HepG2 (cell line): ENCODE measurements around the gene ZNF207. TPM values are rescaled to one million over a fixed set of nuclear protein-coding genes. Genes with fewer than 3 reads are reported as not detected.

ENCODE experiments used
- ATF2 ChIP-seq: sonication (generic); formaldehyde crosslinking; IDR thresholded peaks from 2 replicates; pipeline ENCODE4 v1.4.0; 2020; ENCODE audit warnings: missing genetic modification reagents
- CREM ChIP-seq, 2 experiments: sonication (generic) in 1 of 2; formaldehyde crosslinking in 1 of 2; IDR thresholded peaks; 2 replicates each; pipeline versions ENCODE4 v1.4.0 to v1.6.1; 2016 to 2020; ENCODE audit warnings: antibody characterized with exemption in 1 of 2, mild to moderate bottlenecking in 1 of 2, missing genetic modification reagents in 1 of 2
- EP300 ChIP-seq, 3 experiments: sonication (generic) in 1 of 3; formaldehyde crosslinking in 1 of 3; IDR thresholded peaks; 2 replicates each; pipeline versions ENCODE4 v1.5.1 to v1.6.1; 2011 to 2020; ENCODE audit warnings: low read depth in 2 of 3, low read length in 2 of 3, borderline replicate concordance in 1 of 3, improper control_type of control experiment in 1 of 3, mild to moderate bottlenecking in 1 of 3, missing genetic modification reagents in 1 of 3, moderate library complexity in 1 of 3
- FLYWCH1 ChIP-seq: sonication (generic); formaldehyde crosslinking; IDR thresholded peaks from 2 replicates; pipeline ENCODE4 v1.8.1; 2023; ENCODE audit warnings: mild to moderate bottlenecking, missing genetic modification reagents
- FOXP1 ChIP-seq, 2 experiments: fragments of 450-650 bp in 1 of 2; IDR thresholded peaks; 2 replicates each; pipeline ENCODE4 v1.6.1; 2017 to 2018; ENCODE audit warnings: antibody characterized with exemption in 1 of 2
- HOXA3 ChIP-seq: sonication (generic); formaldehyde crosslinking; IDR thresholded peaks from 2 replicates; pipeline ENCODE4 v1.5.0; 2020; ENCODE audit warnings: missing genetic modification reagents
- MIER2 ChIP-seq: IDR thresholded peaks from 2 replicates; pipeline ENCODE4 v1.6.1; 2016; ENCODE audit warnings: missing biosample characterization, missing genetic modification reagents
- PCBP1 ChIP-seq: fragments of 200-400 bp; formaldehyde crosslinking; IDR thresholded peaks from 2 replicates; pipeline ENCODE4 v1.6.1; 2017; ENCODE audit warnings: mild to moderate bottlenecking, low read depth, low read length, borderline replicate concordance
- POGZ ChIP-seq: sonication (generic); formaldehyde crosslinking; IDR thresholded peaks from 2 replicates; pipeline ENCODE4 v1.4.0; 2020; ENCODE audit warnings: mild to moderate bottlenecking, missing genetic modification reagents
- RORA ChIP-seq: sonication (generic); formaldehyde crosslinking; IDR thresholded peaks from 2 replicates; pipeline ENCODE4 v1.5.0; 2020; ENCODE audit warnings: mild to moderate bottlenecking, missing genetic modification reagents, moderate library complexity
- SP2 ChIP-seq: sonication (generic); formaldehyde crosslinking; IDR thresholded peaks from 2 replicates; pipeline ENCODE4 v1.5.1; 2020; ENCODE audit warnings: mild to moderate bottlenecking, missing genetic modification reagents
- TBL1XR1 ChIP-seq: fragments of 150-350 bp; IDR thresholded peaks from 2 replicates; pipeline ENCODE4 v1.6.1; 2014; ENCODE audit warnings: borderline replicate concordance, low read length; ENCODE audit not compliant: partially characterized antibody
- TEAD3 ChIP-seq: optimal IDR thresholded peaks from 2 replicates; pipeline ENCODE3; 2016; ENCODE audit warnings: borderline replicate concordance
- YEATS4 ChIP-seq: sonication (generic); formaldehyde crosslinking; IDR thresholded peaks from 2 replicates; pipeline ENCODE4 v1.4.0; 2020; ENCODE audit warnings: missing genetic modification reagents, borderline replicate concordance
- ZEB1 ChIP-seq: IDR thresholded peaks from 2 replicates; pipeline ENCODE4 v1.6.1; 2012; ENCODE audit warnings: mild to moderate bottlenecking, low read depth, inconsistent platforms; ENCODE audit not compliant: insufficient replicate concordance
- ZFP91 ChIP-seq: sonication (generic); formaldehyde crosslinking; IDR thresholded peaks from 2 replicates; pipeline ENCODE4 v1.9.0; 2022; ENCODE audit warnings: missing genetic modification reagents, mild to moderate bottlenecking, borderline replicate concordance
- ZNF225 ChIP-seq: sonication (generic); formaldehyde crosslinking; IDR thresholded peaks from 2 replicates; pipeline ENCODE4 v1.4.0; 2020; ENCODE audit warnings: mild to moderate bottlenecking, missing genetic modification reagents
- ZNF292 ChIP-seq: sonication (generic); formaldehyde crosslinking; IDR thresholded peaks from 2 replicates; pipeline ENCODE4 v1.8.1; 2022; ENCODE audit warnings: mild to moderate bottlenecking, low read depth, missing genetic modification reagents, borderline replicate concordance
- ZNF83 ChIP-seq: sonication (generic); formaldehyde crosslinking; IDR thresholded peaks from 2 replicates; pipeline ENCODE4 v1.4.0; 2020; ENCODE audit warnings: missing genetic modification reagents, mild to moderate bottlenecking, borderline replicate concordance
- ZSCAN20 ChIP-seq: sonication (generic); formaldehyde crosslinking; IDR thresholded peaks from 2 replicates; pipeline ENCODE4 v1.4.0; 2020; ENCODE audit warnings: missing genetic modification reagents, mild to moderate bottlenecking, borderline replicate concordance
- polyA plus RNA-seq, 8 experiments: library from polyadenylated mRNA; depleted of rRNA in 3 of 8; stranded (reverse) in 7 of 8; unstranded in 1 of 8; fragments of >200 nt; fragmentation: Illumina TruSeq in 4 of 8; extraction: Trizol in 4 of 8; gene quantifications; 2 replicates each; pipeline versions ENCODE4 v1.2.1 to v1.2.3, GENCODE V29; 2011 to 2016; ENCODE audit warnings: low read depth in 4 of 8, missing spikeins in 1 of 8, mixed read lengths in 1 of 8; ENCODE audit not compliant: insufficient read depth in 1 of 8
- total RNA-seq, 5 experiments: library from RNA; depleted of rRNA; stranded (reverse); fragments of >200 nt; fragmentation: Illumina TruSeq; extraction: Trizol; gene quantifications; 2 replicates each; pipeline ENCODE4 v1.2.3, GENCODE V29; 2016; ENCODE audit warnings: low read depth in 1 of 5
- TF ChIP-seq, protein P1 (sequence below): sonication (generic); formaldehyde crosslinking; conservative IDR thresholded peaks from 2 replicates; pipeline ENCODE4 v1.4.0; 2020; ENCODE audit warnings: mild to moderate bottlenecking, missing genetic modification reagents, moderate library complexity

Gene ZNF207
- total and polyA plus RNA-seq, 2 of the 13 experiments (the other 11 are each of a cell fraction or from before 2014, with no cell fraction given): 150 to 164 TPM

DNA sequence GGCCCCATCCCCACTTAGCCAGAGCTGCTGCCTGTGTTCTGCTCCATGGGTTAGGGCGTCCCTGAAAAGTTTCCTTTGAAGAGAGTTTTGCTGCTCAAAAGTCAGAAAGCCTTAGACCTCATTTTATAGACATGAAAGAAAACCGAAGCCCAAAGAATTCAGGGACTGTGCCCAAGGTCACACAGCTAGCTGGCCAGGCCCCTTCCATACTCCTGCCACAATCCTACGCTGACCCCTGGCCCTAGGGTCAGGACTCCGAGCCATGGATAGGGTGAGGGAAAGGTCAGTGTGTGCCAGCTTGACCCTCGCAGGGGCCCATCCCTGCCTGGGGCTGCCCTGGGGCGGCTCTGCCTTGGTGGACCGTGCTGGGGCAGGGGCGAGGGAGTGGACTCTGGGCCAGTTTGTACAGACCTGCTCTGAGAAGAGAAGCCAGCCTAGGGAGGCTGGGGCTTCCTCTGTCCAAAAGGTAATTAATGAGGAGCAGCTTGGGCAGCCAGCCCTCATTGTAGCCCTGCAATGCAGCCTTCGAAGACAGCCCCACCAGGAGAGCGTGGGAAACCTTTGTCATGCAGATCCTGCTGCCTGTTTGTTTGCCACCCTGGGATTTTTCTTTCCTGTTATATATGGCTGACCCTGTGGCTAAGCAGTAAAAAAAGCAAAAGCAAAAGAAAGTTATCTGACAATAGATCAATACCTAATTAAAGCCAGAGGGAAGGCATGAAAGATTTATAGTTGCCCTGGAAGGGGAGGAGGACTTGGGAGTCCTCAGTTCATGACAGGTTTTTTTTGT, 46.9 kb upstream of the ZNF207 start (continued):
- TF ChIP-seq, protein P1, sequence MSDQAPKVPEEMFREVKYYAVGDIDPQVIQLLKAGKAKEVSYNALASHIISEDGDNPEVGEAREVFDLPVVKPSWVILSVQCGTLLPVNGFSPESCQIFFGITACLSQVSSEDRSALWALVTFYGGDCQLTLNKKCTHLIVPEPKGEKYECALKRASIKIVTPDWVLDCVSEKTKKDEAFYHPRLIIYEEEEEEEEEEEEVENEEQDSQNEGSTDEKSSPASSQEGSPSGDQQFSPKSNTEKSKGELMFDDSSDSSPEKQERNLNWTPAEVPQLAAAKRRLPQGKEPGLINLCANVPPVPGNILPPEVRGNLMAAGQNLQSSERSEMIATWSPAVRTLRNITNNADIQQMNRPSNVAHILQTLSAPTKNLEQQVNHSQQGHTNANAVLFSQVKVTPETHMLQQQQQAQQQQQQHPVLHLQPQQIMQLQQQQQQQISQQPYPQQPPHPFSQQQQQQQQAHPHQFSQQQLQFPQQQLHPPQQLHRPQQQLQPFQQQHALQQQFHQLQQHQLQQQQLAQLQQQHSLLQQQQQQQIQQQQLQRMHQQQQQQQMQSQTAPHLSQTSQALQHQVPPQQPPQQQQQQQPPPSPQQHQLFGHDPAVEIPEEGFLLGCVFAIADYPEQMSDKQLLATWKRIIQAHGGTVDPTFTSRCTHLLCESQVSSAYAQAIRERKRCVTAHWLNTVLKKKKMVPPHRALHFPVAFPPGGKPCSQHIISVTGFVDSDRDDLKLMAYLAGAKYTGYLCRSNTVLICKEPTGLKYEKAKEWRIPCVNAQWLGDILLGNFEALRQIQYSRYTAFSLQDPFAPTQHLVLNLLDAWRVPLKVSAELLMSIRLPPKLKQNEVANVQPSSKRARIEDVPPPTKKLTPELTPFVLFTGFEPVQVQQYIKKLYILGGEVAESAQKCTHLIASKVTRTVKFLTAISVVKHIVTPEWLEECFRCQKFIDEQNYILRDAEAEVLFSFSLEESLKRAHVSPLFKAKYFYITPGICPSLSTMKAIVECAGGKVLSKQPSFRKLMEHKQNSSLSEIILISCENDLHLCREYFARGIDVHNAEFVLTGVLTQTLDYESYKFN: peak; percentile 94
- 0 out of 2 replicates have a peak, but pooled peaks have one; percentile 42 for TF ChIP-seq MIER2 (CRISPR knock-in tag)
- TF ChIP-seq ZFP91: peak; percentile 59; the same call in 1 of the 2 replicates
- peak; percentile 75; the same call in 1 of the 2 replicates for TF ChIP-seq ZNF292 (CRISPR knock-in tag)
- no peak for TF ChIP-seq FOXP1 (IDR thresholded peaks at IDR 0.05)
- TF ChIP-seq FOXP1 (CRISPR knock-in tag; IDR thresholded peaks at IDR 0.05): peak; percentile 40; the same call in 1 of the 2 replicates
- TF ChIP-seq EP300 (IDR thresholded peaks at IDR 0.05; ENCODE audit: low read depth in 2 of 2, low read length in 2 of 2): peak in 1 of 2 experiments; percentile 72; a peak in 2 of 4 replicates
- 0 out of 2 replicates have a peak, but pooled peaks have one; percentile 28 for TF ChIP-seq EP300 (CRISPR knock-in tag; IDR thresholded peaks at IDR 0.05; ENCODE audit: borderline replicate concordance)
- TF ChIP-seq TBL1XR1: peak; percentile 61
- TF ChIP-seq RORA (CRISPR knock-in tag): no peak
- no peak for TF ChIP-seq ZSCAN20
- peak; percentile 76; the same call in 1 of the 2 replicates for TF ChIP-seq ZNF225 (CRISPR knock-in tag)
- peak; percentile 70 for TF ChIP-seq ZEB1
- peak; percentile 80 for TF ChIP-seq TEAD3
- TF ChIP-seq FLYWCH1 (CRISPR knock-in tag): no peak
- TF ChIP-seq CREM (IDR thresholded peaks at IDR 0.05): peak; percentile 58; the same call in 1 of the 2 replicates
- no peak for TF ChIP-seq CREM (CRISPR knock-in tag; IDR thresholded peaks at IDR 0.05)
- peak; percentile 69; the same call in 1 of the 2 replicates for TF ChIP-seq POGZ (CRISPR knock-in tag)
- 0 out of 2 replicates have a peak, but pooled peaks have one; percentile 39 for TF ChIP-seq YEATS4 (CRISPR knock-in tag)
- peak; percentile 43; the same call in 1 of the 2 replicates for TF ChIP-seq ATF2
- TF ChIP-seq PCBP1: no peak
- TF ChIP-seq HOXA3 (CRISPR knock-in tag): peak; percentile 76
- peak; percentile 31; the same call in 1 of the 2 replicates for TF ChIP-seq ZNF83 (CRISPR knock-in tag)
- TF ChIP-seq SP2 (CRISPR knock-in tag): no peak
